ENCODE results near the gene CCN6. TPM values are rescaled to one million over a fixed set of nuclear protein-coding genes. Genes with fewer than 3 reads are reported as not detected.

CCN6 gene
- total RNA-seq, 2 experiments from 2014 or later, result not detected

GRCh38 chr6:112038756-112039430 is 15.0 kb upstream of the CCN6 start:
- Mint-ChIP-seq H3K4me1 (ENCODE audit: low read depth) (peaks cover 75% of the 10 kb centered on the region), H3K36me3 (ENCODE audit: low read depth) (peaks cover 7% of the 10 kb centered on the region), H3K4me3 (no peak overlapping the region), H3K27ac (peak overlapping the region; percentile 42), H3K9me3 (no peaks in the 10 kb centered on the region), H3K27me3 (no peaks in the 10 kb centered on the region)
- H3K4me1 ChIP-seq (ENCODE audit: insufficient read depth, low read length), result peaks cover 24% of the 10 kb centered on the region
- no peaks in the 10 kb centered on the region for H3K9me3 ChIP-seq (ENCODE audit: control insufficient read depth in 1 of 2, insufficient read depth in 1 of 2, low read length in 2 of 2)
- intact Hi-C loops (cut with DNase I, micrococcal nuclease), result no loop called here
- no peaks in the 10 kb centered on the region for H3K36me3 ChIP-seq (ENCODE audit: insufficient read depth, low read length)
- no peak overlapping the region for H3K27ac ChIP-seq (ENCODE audit: low read depth in 1 of 2, low read length in 2 of 2)
- ChIA-PET POLR2A (interaction anchor here (1.7 to 6.7 kb wide), 3 partner anchors 10 to 165 kb away, joined by 8 to 62 read pairs (median 8); partner anchors contain the start of gene FYN), CTCF (interaction anchor here (1.4 to 4.8 kb wide), 2 partner anchors 17 to 29 kb away, joined by 4 to 30 read pairs; no protein-coding TSS in a partner anchor)
- no peak for ATAC-seq (ENCODE audit: poor library complexity)
- no peaks in the 10 kb centered on the region for H3K27me3 ChIP-seq (ENCODE audit: control insufficient read depth in 1 of 2, insufficient read depth in 2 of 2, low read length in 2 of 2)
- TF ChIP-seq CTCF (IDR thresholded peaks at IDR 0.05), result no peak
- no peak overlapping the region for H3K4me3 ChIP-seq (ENCODE audit: low read length)
- DNase-seq, result no peak

GRCh38 chr6:112039431-112039770 is 14.5 kb upstream of the CCN6 start:
- Mint-ChIP-seq H3K27ac (peak overlapping the region; percentile 42), H3K4me3 (no peak overlapping the region), H3K27me3 (no peaks in the 10 kb centered on the region), H3K4me1 (ENCODE audit: low read depth) (peaks cover 70% of the 10 kb centered on the region), H3K9me3 (no peaks in the 10 kb centered on the region), H3K36me3 (ENCODE audit: low read depth) (peaks cover 7% of the 10 kb centered on the region)
- H3K27me3 ChIP-seq (ENCODE audit: control insufficient read depth in 1 of 2, insufficient read depth in 2 of 2, low read length in 2 of 2), result no peaks in the 10 kb centered on the region
- no peak overlapping the region for H3K4me3 ChIP-seq (ENCODE audit: low read length)
- no peak for TF ChIP-seq CTCF (IDR thresholded peaks at IDR 0.05)
- intact Hi-C loops (cut with DNase I, micrococcal nuclease), result no loop called here
- ChIA-PET POLR2A (interaction anchor here (1.6 to 6.7 kb wide), 3 partner anchors 11 to 1165 kb away, joined by 5 to 62 read pairs (median 8); partner anchors contain the start of genes AMD1 and FYN), CTCF (interaction anchor here (1.4 to 4.8 kb wide), 2 partner anchors 29 to 329 kb away, joined by 5 to 30 read pairs; no protein-coding TSS in a partner anchor)
- no peak for ATAC-seq (ENCODE audit: poor library complexity)
- H3K36me3 ChIP-seq (ENCODE audit: insufficient read depth, low read length), result no peaks in the 10 kb centered on the region
- H3K4me1 ChIP-seq (ENCODE audit: insufficient read depth, low read length), result peaks cover 19% of the 10 kb centered on the region
- no peak overlapping the region for H3K27ac ChIP-seq (ENCODE audit: low read depth in 1 of 2, low read length in 2 of 2)
- DNase-seq, result no peak
- H3K9me3 ChIP-seq (ENCODE audit: control insufficient read depth in 1 of 2, insufficient read depth in 1 of 2, low read length in 2 of 2), result no peaks in the 10 kb centered on the region

- Histone ChIP-seq H3K4me1 (ENCODE audit: insufficient read depth, low read length) (peaks cover 7% of the 10 kb centered on the region), H3K27ac (ENCODE audit: low read depth in 1 of 2, low read length in 2 of 2) (no peak overlapping the region), H3K4me3 (ENCODE audit: low read length) (no peak overlapping the region), H3K27me3 (ENCODE audit: control insufficient read depth in 1 of 2, insufficient read depth in 2 of 2, low read length in 2 of 2) (no peaks in the 10 kb centered on the region), H3K36me3 (ENCODE audit: insufficient read depth, low read length) (no peaks in the 10 kb centered on the region), H3K9me3 (ENCODE audit: control insufficient read depth in 1 of 2, insufficient read depth in 1 of 2, low read length in 2 of 2) (no peaks in the 10 kb centered on the region)
- DNase-seq, result no peak
- no peak for TF ChIP-seq CTCF (IDR thresholded peaks at IDR 0.05)
- intact Hi-C loops (cut with DNase I, micrococcal nuclease), result loop anchor here (5.0 to 10.0 kb wide), 10 partner anchors 46 to 1164 kb away; partner anchors contain the start of genes REV3L (in 2 of the 2) and FYN (in 1 of the 2)
- POLR2A ChIA-PET, result interaction anchor here (0.7 to 6.7 kb wide), 5 partner anchors 13 to 1166 kb away, joined by 3 to 62 read pairs (median 5); partner anchors contain the start of gene AMD1
- peak overlapping the region; percentile 100 for H3K27ac Mint-ChIP-seq
- H3K4me3 Mint-ChIP-seq, result no peak overlapping the region
- no peak for ATAC-seq (ENCODE audit: poor library complexity)
- peaks cover 7% of the 10 kb centered on the region for H3K36me3 Mint-ChIP-seq (ENCODE audit: low read depth)
- H3K4me1 Mint-ChIP-seq (ENCODE audit: low read depth), result peaks cover 57% of the 10 kb centered on the region
- CTCF ChIA-PET, result interaction anchor here (1.0 to 4.8 kb wide), 5 partner anchors 12 to 331 kb away, joined by 3 to 30 read pairs (median 5); no protein-coding TSS in a partner anchor
- no peaks in the 10 kb centered on the region for H3K9me3 Mint-ChIP-seq
- no peaks in the 10 kb centered on the region for H3K27me3 Mint-ChIP-seq
Observed at GRCh38 chr6:112040956-112041355, 12.9 kb upstream of the CCN6 start.
